Choroid plexus epithelial cell (primary cell): ENCODE data around the gene PLLP.

ENCODE experiments used
- DNase-seq: peaks from one replicate; pipeline ENCODE4 v3.0.0-alpha.2; 2010; ENCODE audit warnings: low read depth
- H3K4me3 ChIP-seq: 2 replicates; pipeline ENCODE4 v1.5.1; 2011; ENCODE audit warnings: low read depth, mild to moderate bottlenecking, control low read depth, low read length, moderate library complexity
- CTCF ChIP-seq: conservative IDR thresholded peaks from 2 replicates; pipeline ENCODE4 v1.5.1; 2011; ENCODE audit warnings: low read depth, mild to moderate bottlenecking, control low read depth, inconsistent platforms, low read length, moderate library complexity

Gene PLLP

DNA sequence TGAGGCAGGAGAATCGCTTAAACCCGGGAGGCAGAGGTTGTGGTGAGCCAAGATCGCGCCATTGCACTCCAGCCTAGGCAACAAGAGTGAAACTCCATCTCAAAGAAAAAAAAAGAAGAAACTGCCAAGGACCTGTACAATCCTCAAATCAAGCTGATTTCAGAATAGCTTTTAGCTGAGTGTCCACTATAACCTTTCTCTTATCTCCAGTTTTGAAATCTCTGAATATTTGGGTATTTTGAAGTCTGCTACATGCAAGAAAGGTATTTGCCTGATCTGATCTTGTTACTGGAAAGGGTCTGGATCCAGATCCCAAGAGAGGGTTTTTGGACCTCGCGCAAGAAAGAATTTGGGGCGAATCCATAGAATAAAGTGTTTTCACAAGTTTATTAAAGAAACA lies 58.5 kb downstream of the PLLP start:
- no peak overlapping the region for H3K4me3 ChIP-seq
- TF ChIP-seq CTCF: no peak
- no peak for DNase-seq

DNA sequence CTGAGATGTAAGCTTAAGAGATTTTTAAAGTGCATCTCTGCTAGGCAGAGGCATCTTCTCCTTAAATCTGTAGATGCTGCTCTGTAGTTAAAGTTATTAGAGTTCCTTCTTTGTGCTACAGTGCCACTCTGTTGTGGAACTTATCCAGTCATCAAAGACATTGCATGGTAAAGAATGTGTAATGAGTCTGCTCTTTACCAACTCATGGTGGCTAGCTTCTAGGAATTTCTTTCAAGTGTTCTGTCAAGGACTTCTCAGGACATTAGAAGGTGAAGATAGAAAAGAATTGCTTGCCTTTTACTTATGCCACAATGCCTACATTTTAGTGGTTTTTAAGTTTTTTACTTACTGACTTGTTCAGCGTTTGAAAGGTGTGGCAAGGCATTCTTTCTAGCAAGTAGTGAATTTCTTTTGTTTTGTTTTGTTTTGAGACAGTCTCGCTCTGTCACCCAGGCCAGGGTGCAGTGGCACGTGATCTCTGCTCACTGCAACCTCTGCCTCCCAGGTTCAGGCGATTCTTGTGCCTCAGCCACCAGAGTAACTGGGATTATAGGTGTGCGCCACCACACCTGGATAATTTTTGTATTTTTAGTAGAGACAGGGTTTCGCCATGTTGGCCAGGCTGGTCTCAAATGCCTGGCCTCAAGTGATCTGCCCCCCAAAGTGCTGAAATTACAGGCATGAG lies 59.7 kb downstream of the PLLP start:
- no peak for DNase-seq
- TF ChIP-seq CTCF: no peak
- H3K4me3 ChIP-seq: no peak overlapping the region

DNA sequence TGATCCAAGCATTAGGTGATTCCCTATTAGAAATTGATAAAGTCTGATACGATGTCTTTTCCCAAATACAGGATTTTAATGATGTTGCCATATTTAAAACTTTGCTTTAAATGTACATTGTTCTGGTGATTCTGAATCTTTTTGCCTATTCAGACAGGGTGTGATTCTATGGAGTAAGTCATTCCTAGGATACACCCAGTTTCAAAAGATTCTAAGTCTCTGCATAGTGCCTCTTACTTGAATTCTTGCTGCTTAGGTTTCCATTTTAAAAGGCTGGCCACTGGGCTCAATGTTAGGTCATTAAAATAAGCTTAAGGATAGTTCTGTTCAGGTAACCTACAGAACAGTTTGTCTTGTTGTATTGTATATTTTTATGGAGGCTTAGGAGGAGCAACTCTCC lies 61.4 kb downstream of the PLLP start:
- H3K4me3 ChIP-seq: no peak overlapping the region
- DNase-seq: no peak
- TF ChIP-seq CTCF: no peak

- no peak overlapping the region for H3K4me3 ChIP-seq
- DNase-seq: no peak
- TF ChIP-seq CTCF: no peak
Measured at GRCh38 chr16:57216968-57217367, 67.5 kb downstream of the PLLP start.

DNA sequence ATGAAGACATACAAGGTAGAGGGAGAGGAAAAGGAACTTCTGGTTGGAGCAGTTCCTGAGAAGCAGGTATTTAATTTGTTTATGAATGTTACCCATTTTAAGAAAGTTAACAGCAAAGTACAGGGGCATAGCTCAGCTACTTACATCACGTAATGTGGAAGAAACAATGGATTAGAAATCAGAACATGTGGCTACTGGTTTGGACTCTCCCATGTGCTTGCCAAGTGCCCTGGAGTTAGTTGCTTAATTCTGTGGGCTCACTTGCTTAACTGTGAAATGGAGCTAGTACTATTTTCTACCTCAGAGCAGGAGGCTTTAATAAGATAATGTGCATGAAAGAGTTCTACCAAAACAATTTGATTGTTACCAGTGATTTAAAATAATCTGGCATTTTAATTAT lies 71.0 kb downstream of the PLLP start:
- no peak overlapping the region for H3K4me3 ChIP-seq
- no peak for TF ChIP-seq CTCF
- no peak for DNase-seq

- DNase-seq: no peak
- H3K4me3 ChIP-seq: no peak overlapping the region
- no peak for TF ChIP-seq CTCF
Measured at GRCh38 chr16:57209780-57210179, 74.7 kb downstream of the PLLP start.

GRCh38 chr16:57208926-57209325 lies 75.5 kb downstream of the PLLP start:
- no peak for TF ChIP-seq CTCF
- H3K4me3 ChIP-seq: no peak overlapping the region
- no peak for DNase-seq
